ENCODE measurements around the gene VGLL2.

- no peak for TF ChIP-seq RAD21 (IDR thresholded peaks at IDR 0.05; ENCODE audit: low read depth)
- no peak for TF ChIP-seq REST (IDR thresholded peaks at IDR 0.05; ENCODE audit: low read depth)
- no peak for TF ChIP-seq FOXM1 (IDR thresholded peaks at IDR 0.05; ENCODE audit: borderline replicate concordance, low read depth)
- TF ChIP-seq TEAD4 (IDR thresholded peaks at IDR 0.05) = no peak
- no peak for TF ChIP-seq TCF12 (IDR thresholded peaks at IDR 0.05; ENCODE audit: low read depth)
- TF ChIP-seq USF1 (IDR thresholded peaks at IDR 0.05) = no peak
- no peak for TF ChIP-seq NFIC (IDR thresholded peaks at IDR 0.05)
- no peak for TF ChIP-seq MAX (IDR thresholded peaks at IDR 0.05)
- no peak for TF ChIP-seq EP300 (IDR thresholded peaks at IDR 0.05; ENCODE audit: borderline replicate concordance)
- TF ChIP-seq EGR1 (IDR thresholded peaks at IDR 0.05) = no peak
- TF ChIP-seq CREB1 (IDR thresholded peaks at IDR 0.05; ENCODE audit: low read depth) = no peak
- no peak for TF ChIP-seq YY1 (IDR thresholded peaks at IDR 0.05; ENCODE audit: low read depth)
- no peak for TF ChIP-seq CEBPB (IDR thresholded peaks at IDR 0.05)
- no peak for TF ChIP-seq TAF1 (IDR thresholded peaks at IDR 0.05; ENCODE audit: low read depth)
Measured at GRCh38 chr6:117231466-117231865, 33.9 kb upstream of the VGLL2 start.

All from Ishikawa (cell line).